CD4-positive, alpha-beta T cell treated with Interleukin-2 at 100 ng/mL for 4 hours (primary cell): Measurements from ENCODE around the gene KLF13.

Experiments used
- DNase-seq: peaks from one replicate; pipeline ENCODE4 v3.0.0-alpha.2; 2020; ENCODE audit warnings: low spot score

KLF13 gene

GRCh38 chr15:31316135-31316795, 10.4 kb upstream of the KLF13 start:
- no peak for DNase-seq

GRCh38 chr15:31317017-31317416, 9.6 kb upstream of the KLF13 start:
- DNase-seq, result no peak

GRCh38 chr15:31317421-31318327, 9.0 kb upstream of the KLF13 start:
- DNase-seq, result no peak

GRCh38 chr15:31318429-31318828, 8.2 kb upstream of the KLF13 start:
- no peak for DNase-seq

- DNase-seq, result no peak
Observed at GRCh38 chr15:31320022-31320421, 6.6 kb upstream of the KLF13 start.

GRCh38 chr15:31321418-31321817, 5.2 kb upstream of the KLF13 start:
- DNase-seq, result no peak

- no peak for DNase-seq
Observed at GRCh38 chr15:31322504-31322903, 4.1 kb upstream of the KLF13 start.

GRCh38 chr15:31323627-31324026, 3.0 kb upstream of the KLF13 start:
- DNase-seq, result no peak

- no peak for DNase-seq
Observed at GRCh38 chr15:31324186-31324585, 2.4 kb upstream of the KLF13 start.

GRCh38 chr15:31324806-31325594, 1.6 kb upstream of the KLF13 start:
- DNase-seq, result no peak

GRCh38 chr15:31325595-31326155, 960 bp upstream of the KLF13 start:
- peak; percentile 60 for DNase-seq

GRCh38 chr15:31326875-31327668, 437 bp downstream of the KLF13 start:
- DNase-seq, result peak; percentile 73

GRCh38 chr15:31327669-31328427, 1.2 kb downstream of the KLF13 start:
- peak; percentile 78 for DNase-seq

- DNase-seq, result peak; percentile 75
Observed at GRCh38 chr15:31328428-31328968, 1.9 kb downstream of the KLF13 start.

GRCh38 chr15:31328969-31329639, 2.5 kb downstream of the KLF13 start:
- DNase-seq, result no peak

- no peak for DNase-seq
Observed at GRCh38 chr15:31329640-31330010, 3.0 kb downstream of the KLF13 start.

GRCh38 chr15:31330111-31330785, 3.6 kb downstream of the KLF13 start:
- no peak for DNase-seq

- no peak for DNase-seq
Observed at GRCh38 chr15:31330836-31331235, 4.2 kb downstream of the KLF13 start.

GRCh38 chr15:31331389-31331788, 4.8 kb downstream of the KLF13 start:
- no peak for DNase-seq
